ENCODE data around the gene AATK.

DNA sequence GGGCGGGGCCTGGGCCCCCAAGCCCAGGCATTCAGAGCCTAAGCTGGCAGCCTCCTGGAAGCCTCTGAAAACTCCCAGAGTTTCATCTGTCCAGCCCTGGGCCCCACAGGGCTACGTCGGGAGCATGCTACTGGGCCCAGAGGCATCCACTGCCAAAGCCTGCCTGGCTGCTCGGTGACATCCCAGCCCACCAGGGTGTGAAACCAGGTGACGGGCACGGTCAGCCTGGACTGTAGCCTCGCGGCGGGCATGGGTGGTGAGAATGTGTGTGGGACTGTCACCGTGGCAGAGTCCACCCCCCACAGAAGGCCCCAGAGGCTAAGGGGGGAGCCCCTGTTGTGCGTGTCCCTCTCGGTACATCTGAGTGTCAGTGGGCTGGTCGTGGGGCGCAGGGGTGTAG lies 25.6 kb upstream of the AATK start:
- no peak for TF ChIP-seq SMC3 (IDR thresholded peaks at IDR 0.05)
- TF ChIP-seq, protein P1, sequence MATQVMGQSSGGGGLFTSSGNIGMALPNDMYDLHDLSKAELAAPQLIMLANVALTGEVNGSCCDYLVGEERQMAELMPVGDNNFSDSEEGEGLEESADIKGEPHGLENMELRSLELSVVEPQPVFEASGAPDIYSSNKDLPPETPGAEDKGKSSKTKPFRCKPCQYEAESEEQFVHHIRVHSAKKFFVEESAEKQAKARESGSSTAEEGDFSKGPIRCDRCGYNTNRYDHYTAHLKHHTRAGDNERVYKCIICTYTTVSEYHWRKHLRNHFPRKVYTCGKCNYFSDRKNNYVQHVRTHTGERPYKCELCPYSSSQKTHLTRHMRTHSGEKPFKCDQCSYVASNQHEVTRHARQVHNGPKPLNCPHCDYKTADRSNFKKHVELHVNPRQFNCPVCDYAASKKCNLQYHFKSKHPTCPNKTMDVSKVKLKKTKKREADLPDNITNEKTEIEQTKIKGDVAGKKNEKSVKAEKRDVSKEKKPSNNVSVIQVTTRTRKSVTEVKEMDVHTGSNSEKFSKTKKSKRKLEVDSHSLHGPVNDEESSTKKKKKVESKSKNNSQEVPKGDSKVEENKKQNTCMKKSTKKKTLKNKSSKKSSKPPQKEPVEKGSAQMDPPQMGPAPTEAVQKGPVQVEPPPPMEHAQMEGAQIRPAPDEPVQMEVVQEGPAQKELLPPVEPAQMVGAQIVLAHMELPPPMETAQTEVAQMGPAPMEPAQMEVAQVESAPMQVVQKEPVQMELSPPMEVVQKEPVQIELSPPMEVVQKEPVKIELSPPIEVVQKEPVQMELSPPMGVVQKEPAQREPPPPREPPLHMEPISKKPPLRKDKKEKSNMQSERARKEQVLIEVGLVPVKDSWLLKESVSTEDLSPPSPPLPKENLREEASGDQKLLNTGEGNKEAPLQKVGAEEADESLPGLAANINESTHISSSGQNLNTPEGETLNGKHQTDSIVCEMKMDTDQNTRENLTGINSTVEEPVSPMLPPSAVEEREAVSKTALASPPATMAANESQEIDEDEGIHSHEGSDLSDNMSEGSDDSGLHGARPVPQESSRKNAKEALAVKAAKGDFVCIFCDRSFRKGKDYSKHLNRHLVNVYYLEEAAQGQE (IDR thresholded peaks at IDR 0.05) = no peak
- no peak for TF ChIP-seq POLR2A (IDR thresholded peaks at IDR 0.05; ENCODE audit: low read length)
- TF ChIP-seq, protein P2, sequence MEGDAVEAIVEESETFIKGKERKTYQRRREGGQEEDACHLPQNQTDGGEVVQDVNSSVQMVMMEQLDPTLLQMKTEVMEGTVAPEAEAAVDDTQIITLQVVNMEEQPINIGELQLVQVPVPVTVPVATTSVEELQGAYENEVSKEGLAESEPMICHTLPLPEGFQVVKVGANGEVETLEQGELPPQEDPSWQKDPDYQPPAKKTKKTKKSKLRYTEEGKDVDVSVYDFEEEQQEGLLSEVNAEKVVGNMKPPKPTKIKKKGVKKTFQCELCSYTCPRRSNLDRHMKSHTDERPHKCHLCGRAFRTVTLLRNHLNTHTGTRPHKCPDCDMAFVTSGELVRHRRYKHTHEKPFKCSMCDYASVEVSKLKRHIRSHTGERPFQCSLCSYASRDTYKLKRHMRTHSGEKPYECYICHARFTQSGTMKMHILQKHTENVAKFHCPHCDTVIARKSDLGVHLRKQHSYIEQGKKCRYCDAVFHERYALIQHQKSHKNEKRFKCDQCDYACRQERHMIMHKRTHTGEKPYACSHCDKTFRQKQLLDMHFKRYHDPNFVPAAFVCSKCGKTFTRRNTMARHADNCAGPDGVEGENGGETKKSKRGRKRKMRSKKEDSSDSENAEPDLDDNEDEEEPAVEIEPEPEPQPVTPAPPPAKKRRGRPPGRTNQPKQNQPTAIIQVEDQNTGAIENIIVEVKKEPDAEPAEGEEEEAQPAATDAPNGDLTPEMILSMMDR (IDR thresholded peaks at IDR 0.05) = no peak
- no peak for TF ChIP-seq NFE2L2 (conservative IDR thresholded peaks at IDR 0.05; ENCODE audit: low read length)

Data from A549 (cell line).